ENCODE measurements around the gene HLA-DPB1. TPM values are rescaled to one million over a fixed set of nuclear protein-coding genes. Genes with fewer than 3 reads are reported as not detected.

HLA-DPB1 gene
- total RNA-seq, 2 experiments from 2014 or later = 29.0 to 31.7 TPM

- Histone ChIP-seq H3K9me3 (ENCODE audit: control insufficient read depth in 1 of 2, insufficient read depth in 1 of 2, low read length in 2 of 2) (peaks cover 5 to 9% of the 10 kb centered on the region in 2 experiments), H3K27me3 (ENCODE audit: control insufficient read depth in 1 of 2, insufficient read depth in 2 of 2, low read length in 2 of 2) (no peaks in the 10 kb centered on the region), H3K4me1 (ENCODE audit: insufficient read depth, low read length) (no peaks in the 10 kb centered on the region), H3K4me3 (ENCODE audit: low read length) (no peak overlapping the region), H3K27ac (ENCODE audit: low read depth in 1 of 2, low read length in 2 of 2) (no peak overlapping the region), H3K36me3 (ENCODE audit: insufficient read depth, low read length) (no peaks in the 10 kb centered on the region)
- CTCF ChIA-PET = interaction anchor here (1.0 kb wide), 1 partner anchor 70 kb away, joined by 3 read pairs; no protein-coding TSS in a partner anchor
- DNase-seq = no peak
- Mint-ChIP-seq H3K27ac (no peak overlapping the region), H3K4me3 (no peak overlapping the region), H3K36me3 (ENCODE audit: low read depth) (no peaks in the 10 kb centered on the region), H3K27me3 (peaks cover 28% of the 10 kb centered on the region), H3K4me1 (ENCODE audit: low read depth) (no peaks in the 10 kb centered on the region), H3K9me3 (peaks cover 6% of the 10 kb centered on the region)
- intact Hi-C loops (cut with DNase I, micrococcal nuclease) = loop anchor here in 1 of 2 experiments (10.0 kb wide), 1 partner anchor 346 kb away; no protein-coding TSS in a partner anchor
- no peak for ATAC-seq (ENCODE audit: poor library complexity)
- no peak for TF ChIP-seq CTCF (IDR thresholded peaks at IDR 0.05)
- POLR2A ChIA-PET = no interaction called here
Measured at GRCh38 chr6:33128318-33128717, 52.5 kb downstream of the HLA-DPB1 start.

- no peaks in the 10 kb centered on the region for H3K27me3 ChIP-seq (ENCODE audit: control insufficient read depth in 1 of 2, insufficient read depth in 2 of 2, low read length in 2 of 2)
- no peaks in the 10 kb centered on the region for H3K9me3 ChIP-seq (ENCODE audit: control insufficient read depth in 1 of 2, insufficient read depth in 1 of 2, low read length in 2 of 2)
- Mint-ChIP-seq H3K4me1 (ENCODE audit: low read depth) (no peaks in the 10 kb centered on the region), H3K36me3 (ENCODE audit: low read depth) (no peaks in the 10 kb centered on the region), H3K9me3 (no peaks in the 10 kb centered on the region), H3K4me3 (no peak overlapping the region), H3K27ac (no peak overlapping the region), H3K27me3 (peaks cover 15% of the 10 kb centered on the region)
- ATAC-seq (ENCODE audit: poor library complexity) (no peak), DNase-seq (no peak)
- H3K4me3 ChIP-seq (ENCODE audit: low read length) = no peak overlapping the region
- CTCF ChIA-PET = no interaction called here
- H3K36me3 ChIP-seq (ENCODE audit: insufficient read depth, low read length) = no peaks in the 10 kb centered on the region
- no peak for TF ChIP-seq CTCF (IDR thresholded peaks at IDR 0.05)
- H3K4me1 ChIP-seq (ENCODE audit: insufficient read depth, low read length) = no peaks in the 10 kb centered on the region
- H3K27ac ChIP-seq (ENCODE audit: low read depth in 1 of 2, low read length in 2 of 2) = no peak overlapping the region
- intact Hi-C loops (cut with DNase I, micrococcal nuclease) = no loop called here
- POLR2A ChIA-PET = no interaction called here
Measured at GRCh38 chr6:33132081-33132524, 56.3 kb downstream of the HLA-DPB1 start.

- CTCF ChIA-PET = interaction anchor here (0.5 kb wide), 1 partner anchor 338 kb away, joined by 3 read pairs; no protein-coding TSS in a partner anchor
- peaks cover 0 to 5% of the 10 kb centered on the region in 2 experiments for H3K27me3 ChIP-seq (ENCODE audit: control insufficient read depth in 1 of 2, insufficient read depth in 2 of 2, low read length in 2 of 2)
- POLR2A ChIA-PET = no interaction called here
- H3K36me3 ChIP-seq (ENCODE audit: insufficient read depth, low read length) = no peaks in the 10 kb centered on the region
- no peak overlapping the region for H3K27ac ChIP-seq (ENCODE audit: low read depth in 1 of 2, low read length in 2 of 2)
- intact Hi-C loops (cut with DNase I, micrococcal nuclease) = no loop called here
- Mint-ChIP-seq H3K4me3 (no peak overlapping the region), H3K27ac (no peak overlapping the region), H3K36me3 (ENCODE audit: low read depth) (no peaks in the 10 kb centered on the region), H3K4me1 (ENCODE audit: low read depth) (no peaks in the 10 kb centered on the region), H3K9me3 (no peaks in the 10 kb centered on the region), H3K27me3 (peaks cover 25% of the 10 kb centered on the region)
- no peaks in the 10 kb centered on the region for H3K4me1 ChIP-seq (ENCODE audit: insufficient read depth, low read length)
- no peak for ATAC-seq (ENCODE audit: poor library complexity)
- no peaks in the 10 kb centered on the region for H3K9me3 ChIP-seq (ENCODE audit: control insufficient read depth in 1 of 2, insufficient read depth in 1 of 2, low read length in 2 of 2)
- no peak overlapping the region for H3K4me3 ChIP-seq (ENCODE audit: low read length)
- DNase-seq = no peak
- no peak for TF ChIP-seq CTCF (IDR thresholded peaks at IDR 0.05)
Measured at GRCh38 chr6:33136310-33136900, 60.6 kb downstream of the HLA-DPB1 start.

Other genes starting within 250 kb of the HLA-DPB1 start
- gene TAP2, start 237.3 kb upstream of the HLA-DPB1 start, total RNA-seq = 100 to 1,000 TPM; 165 to 171 TPM
- 100 to 1,000 TPM; 120 to 121 TPM for gene PSMB8, start 231.9 kb upstream of the HLA-DPB1 start, total RNA-seq
- 10 to 100 TPM; 91.5 to 93.9 TPM for gene TAP1, start 222.3 kb upstream of the HLA-DPB1 start, total RNA-seq
- 10 to 100 TPM; 37.2 to 38.4 TPM for gene PSMB9, start 221.8 kb upstream of the HLA-DPB1 start, total RNA-seq
- 1 to 10 TPM; 4.6 to 6.0 TPM for gene HLA-DMB, start 135.0 kb upstream of the HLA-DPB1 start, total RNA-seq
- gene HLA-DMA, start 122.9 kb upstream of the HLA-DPB1 start, total RNA-seq = 10 to 100 TPM; 14.4 to 16.5 TPM
- gene BRD2, start 107.4 kb upstream of the HLA-DPB1 start, total RNA-seq = 100 to 1,000 TPM; 340 to 378 TPM
- gene HLA-DOA, start 66.4 kb upstream of the HLA-DPB1 start, total RNA-seq = 1 to 10 TPM; 5.9 to 6.1 TPM
- gene HLA-DPA1, start 2.3 kb upstream of the HLA-DPB1 start, total RNA-seq = 10 to 100 TPM; 19.4 to 19.9 TPM
- gene COL11A2, start 116.5 kb downstream of the HLA-DPB1 start, total RNA-seq = 1 to 10 TPM; 2.8 to 3.0 TPM
- gene RXRB, start 124.7 kb downstream of the HLA-DPB1 start, total RNA-seq = 10 to 100 TPM; 42.9 to 45.0 TPM
- 1 to 10 TPM; 8.6 to 9.6 TPM for gene SLC39A7, start 124.9 kb downstream of the HLA-DPB1 start, total RNA-seq
- 10 to 100 TPM in 1 of 2 experiments, 1 to 10 TPM in 1; 8.6 to 10.5 TPM for gene HSD17B8, start 128.7 kb downstream of the HLA-DPB1 start, total RNA-seq
- gene RING1, start 132.5 kb downstream of the HLA-DPB1 start, total RNA-seq = 10 to 100 TPM; 27.1 to 28.6 TPM
- 10 to 100 TPM; 67.9 TPM for gene VPS52, start 195.9 kb downstream of the HLA-DPB1 start, total RNA-seq
- 1,000 to 10,000 TPM; 5,159 to 5,309 TPM for gene RPS18, start 196.1 kb downstream of the HLA-DPB1 start, total RNA-seq
- gene B3GALT4, start 201.1 kb downstream of the HLA-DPB1 start, total RNA-seq = 10 to 100 TPM; 11.1 to 12.7 TPM
- gene WDR46, start 213.2 kb downstream of the HLA-DPB1 start, total RNA-seq = 10 to 100 TPM; 13.6 to 15.8 TPM
- 10 to 100 TPM in 1 of 2 experiments, 1 to 10 TPM in 1; 9.7 to 11.7 TPM for gene PFDN6, start 213.6 kb downstream of the HLA-DPB1 start, total RNA-seq
- 10 to 100 TPM; 39.2 to 39.4 TPM for gene RGL2, start 223.0 kb downstream of the HLA-DPB1 start, total RNA-seq
- 100 to 1,000 TPM; 203 to 206 TPM for gene TAPBP, start 238.1 kb downstream of the HLA-DPB1 start, total RNA-seq
- 10 to 100 TPM; 11.6 to 13.6 TPM for gene ZBTB22, start 241.8 kb downstream of the HLA-DPB1 start, total RNA-seq
- 10 to 100 TPM; 24.2 to 24.7 TPM for gene DAXX, start 247.0 kb downstream of the HLA-DPB1 start, total RNA-seq

Data from CD4-positive, alpha-beta T cell (primary cell).